GM19372 (cell line): ENCODE measurements around the gene CUX1.
"Not testable (repeated sequence)": the region's sequence is repeated elsewhere in the genome, so short reads cannot be mapped to it uniquely, and the experiment has no call there.

Experiments used
- ATAC-seq: cut with Tn5 transposase; IDR thresholded peaks from one replicate; pipeline ENCODE4 v1.9.1; 2021; ENCODE audit warnings: mild to moderate bottlenecking, low read depth, moderate library complexity; ENCODE audit not compliant: unreplicated experiment

CUX1 gene

DNA sequence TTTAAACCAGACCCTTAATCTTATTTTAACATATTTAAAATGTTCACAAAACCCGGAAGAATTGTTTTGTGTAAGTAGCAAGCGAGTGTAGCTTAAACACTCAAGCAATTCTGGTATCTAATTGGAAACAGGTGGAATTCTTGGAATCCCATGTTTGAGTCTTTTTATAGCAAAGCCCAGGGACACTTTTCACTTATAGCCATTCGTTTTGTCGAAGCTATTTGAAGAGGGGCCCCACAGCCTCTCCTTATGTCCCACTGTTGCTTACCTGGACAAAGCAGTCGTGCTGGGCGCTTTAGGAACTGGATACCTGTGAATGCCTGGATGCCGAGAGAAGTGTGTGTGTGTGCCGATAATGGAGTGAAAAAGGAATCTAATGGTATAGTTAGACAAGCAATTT is 3.3 kb downstream of the CUX1 start:
- ATAC-seq, result no peak

DNA sequence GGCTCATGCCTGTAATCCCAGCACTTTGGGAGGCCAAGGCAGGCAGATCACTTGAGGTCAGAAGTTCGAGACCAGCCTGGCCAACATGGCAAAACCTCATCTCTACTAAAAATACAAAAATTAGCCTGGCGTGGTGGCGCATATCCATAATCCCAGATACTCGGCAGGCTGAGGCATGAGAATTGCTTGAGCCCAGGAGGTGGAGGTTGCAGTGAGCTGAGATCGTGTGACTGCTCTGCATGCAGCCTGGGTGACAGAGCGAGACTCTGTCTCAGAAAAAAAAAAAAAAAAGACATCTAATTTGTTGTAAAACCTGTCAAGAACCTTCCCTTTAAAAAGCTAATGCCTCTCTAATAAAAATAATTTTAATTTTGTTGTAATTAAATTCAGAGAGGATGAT is 5.2 kb downstream of the CUX1 start:
- ATAC-seq, result not testable (repeated sequence)

DNA sequence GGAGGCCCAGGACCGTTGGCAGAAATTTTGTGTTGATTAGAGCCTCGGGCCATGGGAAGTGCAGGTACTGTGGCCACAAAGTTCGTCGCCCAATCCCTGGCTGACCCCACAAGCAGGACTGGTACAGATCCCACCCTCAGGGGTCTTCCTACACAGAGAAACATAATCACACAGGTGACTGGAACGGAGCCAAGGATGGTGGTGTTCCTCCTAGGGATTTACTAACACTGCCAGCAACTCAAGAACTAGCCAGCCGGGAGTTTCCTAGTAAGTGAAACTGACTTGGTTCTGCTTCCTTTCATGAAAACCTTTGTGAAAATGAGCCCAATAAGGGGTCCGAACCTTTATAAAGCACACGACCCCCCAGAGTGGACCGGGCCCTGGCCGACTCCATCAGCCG is 5.7 kb downstream of the CUX1 start:
- ATAC-seq, result no peak

DNA sequence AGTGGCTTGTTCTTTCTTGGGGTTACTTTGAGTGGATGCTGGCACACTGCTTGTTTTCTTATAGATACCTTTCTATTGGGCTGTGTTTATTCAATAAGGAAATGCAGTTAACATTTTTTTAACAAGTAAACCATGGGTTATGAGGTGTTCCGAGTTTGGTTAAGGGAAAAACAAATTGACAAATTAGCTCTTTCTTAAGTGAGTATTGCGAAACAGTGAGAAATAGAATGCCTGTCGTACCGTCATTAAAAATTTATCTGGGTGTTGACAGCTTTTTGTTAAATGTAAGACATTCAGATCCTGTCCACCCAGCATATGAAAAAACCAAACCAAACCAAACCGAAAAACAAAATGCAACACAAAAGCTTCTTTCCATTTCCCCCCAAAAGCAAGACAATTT is 6.2 kb downstream of the CUX1 start:
- no peak for ATAC-seq

DNA sequence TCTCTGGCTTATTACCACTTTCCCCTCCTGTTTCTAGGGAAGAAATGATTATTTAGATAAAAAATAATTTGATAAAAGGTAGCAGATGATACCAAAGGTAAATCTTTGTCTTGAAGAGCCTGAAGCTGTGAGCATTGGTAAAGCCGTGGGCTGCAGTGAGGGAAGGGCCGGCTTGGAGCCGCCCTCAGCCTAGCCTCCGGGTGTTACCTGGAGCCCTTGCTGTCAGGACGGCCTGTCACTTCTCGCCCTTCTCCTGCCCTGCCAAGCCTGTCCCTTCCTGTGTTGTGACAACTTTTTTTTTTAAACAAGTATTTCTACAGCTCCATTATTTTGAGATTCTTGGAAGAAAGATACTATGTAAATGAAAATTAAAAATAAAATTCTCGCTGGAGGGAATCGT is 7.0 kb downstream of the CUX1 start:
- ATAC-seq, result no peak

DNA sequence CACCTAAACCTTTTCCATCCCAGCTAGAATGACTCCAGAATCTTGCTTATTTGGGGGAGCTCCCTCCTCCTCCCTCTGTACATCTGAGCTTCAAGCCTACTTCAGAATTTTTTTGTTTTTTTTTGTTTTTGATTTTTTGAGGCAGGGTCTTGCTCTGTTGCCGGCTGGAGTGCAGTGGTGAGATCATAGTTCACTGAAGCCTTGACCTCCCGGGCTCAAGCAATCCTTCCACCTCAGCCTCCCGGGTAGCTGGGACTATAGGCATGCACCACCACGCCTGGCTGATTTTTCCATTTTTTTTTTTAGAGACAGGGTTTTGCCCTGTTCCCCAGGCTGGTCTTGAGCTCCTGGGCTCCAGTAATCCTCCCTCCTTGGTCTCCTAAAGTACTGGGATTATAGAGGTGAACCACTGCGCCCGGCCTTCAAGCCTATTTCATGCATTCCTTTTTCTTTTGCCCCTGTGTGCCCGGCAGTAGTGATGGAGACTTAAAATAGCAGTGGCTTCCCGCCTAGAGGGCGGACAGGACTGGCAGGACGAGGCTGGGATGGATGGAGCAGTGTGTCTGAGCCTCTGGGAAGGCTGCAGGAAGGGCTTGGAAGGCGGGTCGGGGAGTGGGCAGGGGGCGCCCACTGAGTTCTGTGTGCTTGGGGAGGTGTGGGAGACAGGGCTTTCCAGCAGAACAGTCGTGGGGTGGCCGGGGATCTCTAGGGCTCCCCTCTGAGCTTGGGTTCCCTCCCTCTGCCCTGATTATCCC is 8.8 kb downstream of the CUX1 start:
- no peak for ATAC-seq

DNA sequence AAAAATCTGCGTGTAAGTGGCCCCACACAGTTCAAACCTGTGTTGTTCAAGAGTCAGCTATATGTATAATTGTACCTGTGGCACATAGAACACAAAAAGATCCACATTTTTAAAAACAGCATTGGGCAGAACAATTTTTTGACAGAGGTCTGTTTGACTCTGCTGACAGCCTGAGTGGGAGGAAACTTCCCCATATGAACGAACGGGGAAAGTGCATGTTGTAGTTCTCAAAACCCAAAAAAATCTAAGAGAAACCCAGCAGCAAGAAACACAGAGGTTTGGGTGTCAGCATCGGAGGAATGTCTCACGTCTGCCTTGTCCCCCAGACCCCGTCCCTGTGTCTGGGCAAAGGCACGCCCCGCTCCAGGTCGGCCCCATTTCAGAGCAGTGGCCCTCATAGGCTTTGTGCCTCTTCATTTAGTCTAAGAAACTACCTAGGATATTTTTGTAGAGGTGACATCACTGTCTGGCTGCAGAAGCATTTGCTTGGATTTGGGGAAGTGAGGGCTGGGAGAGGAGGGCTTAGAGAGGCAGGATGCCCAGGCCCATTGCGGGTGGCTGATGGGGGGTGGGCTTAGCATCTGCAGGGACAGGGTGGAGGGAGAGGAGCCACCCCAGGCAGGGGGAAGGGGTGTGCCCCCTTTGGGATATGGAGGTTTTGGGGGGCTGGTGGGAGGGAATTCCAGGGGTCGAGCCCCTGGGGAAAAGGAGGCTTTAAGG is 11.0 kb downstream of the CUX1 start:
- ATAC-seq, result no peak

DNA sequence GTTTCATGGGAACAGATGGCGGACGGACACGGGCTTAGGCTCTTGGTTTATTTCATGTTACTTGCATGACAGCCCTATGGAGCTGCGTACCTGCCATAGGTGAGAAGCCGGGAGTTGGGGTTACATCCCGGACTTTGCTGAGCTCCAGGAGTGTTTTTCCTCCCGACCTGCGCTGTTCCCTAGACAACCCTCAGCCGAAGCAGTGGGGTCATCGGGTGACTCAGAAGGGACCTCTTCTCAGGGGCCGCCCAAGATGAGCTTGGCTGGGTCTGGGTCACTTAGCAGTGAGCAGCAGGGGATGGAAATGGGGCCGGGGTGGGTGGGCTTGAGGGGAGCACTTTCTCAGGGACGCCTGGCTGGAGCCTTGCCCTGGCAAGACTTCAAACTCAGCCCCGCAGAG is 11.9 kb downstream of the CUX1 start:
- ATAC-seq, result no peak

DNA sequence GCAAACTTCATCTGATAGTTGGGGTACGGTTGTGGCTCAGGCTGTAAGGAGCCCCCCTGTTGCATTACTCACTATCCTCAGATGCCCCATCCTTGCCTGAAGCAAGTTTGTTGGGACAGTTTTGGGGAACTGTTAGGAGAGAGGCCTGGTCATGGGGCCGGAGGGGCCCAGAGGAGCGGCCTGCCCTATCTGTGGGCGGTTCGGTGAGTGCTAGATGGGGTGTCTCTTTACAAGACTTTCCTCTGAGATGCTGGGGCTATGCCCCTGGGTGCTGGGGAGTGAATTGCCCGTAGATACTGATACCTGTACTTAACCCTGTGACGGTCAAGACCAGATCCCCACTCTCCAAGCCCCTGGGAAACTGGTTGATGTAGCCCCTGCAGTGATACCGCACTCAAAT is 12.4 kb downstream of the CUX1 start:
- ATAC-seq, result no peak

DNA sequence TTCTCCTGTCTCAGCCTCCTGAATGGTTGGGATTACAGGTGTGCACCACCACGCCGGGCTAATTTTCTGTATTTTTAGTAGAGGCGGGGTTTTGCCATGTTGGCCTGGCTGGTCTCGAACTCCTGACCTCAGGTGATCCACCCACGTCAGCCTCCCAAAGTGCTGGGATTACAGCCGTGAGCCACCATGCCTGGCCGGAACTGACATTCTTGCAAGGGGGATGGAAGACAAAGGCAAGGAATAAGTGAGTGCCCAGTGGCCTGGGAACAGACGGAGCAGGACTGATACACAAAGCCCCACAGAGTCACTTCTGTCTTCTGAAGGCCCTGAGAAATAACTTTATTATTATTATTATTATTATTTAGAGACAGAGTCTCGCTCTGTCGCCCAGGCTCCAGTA is 14.0 kb downstream of the CUX1 start:
- ATAC-seq, result not testable (repeated sequence)

DNA sequence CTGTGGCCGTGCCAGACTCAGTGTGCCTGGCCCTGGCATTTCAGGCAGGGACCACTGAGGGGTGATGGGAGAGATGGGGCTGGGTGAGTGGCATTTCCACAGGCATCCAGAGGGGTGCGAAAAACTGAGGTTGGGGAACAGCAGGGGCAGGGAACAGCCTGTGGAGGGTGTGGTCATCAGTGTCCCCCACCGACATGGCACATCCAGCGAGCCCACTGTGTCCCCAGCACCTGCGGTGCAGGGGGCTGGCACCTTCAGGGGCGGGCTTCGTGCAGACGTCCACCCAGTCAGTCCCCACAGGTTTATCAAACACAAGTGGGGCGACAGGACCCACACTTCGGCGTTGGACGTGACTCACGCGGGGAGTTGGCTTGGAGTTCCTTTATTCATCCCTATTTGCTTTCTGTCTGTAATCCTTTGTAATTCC is 14.8 kb downstream of the CUX1 start:
- no peak for ATAC-seq

DNA sequence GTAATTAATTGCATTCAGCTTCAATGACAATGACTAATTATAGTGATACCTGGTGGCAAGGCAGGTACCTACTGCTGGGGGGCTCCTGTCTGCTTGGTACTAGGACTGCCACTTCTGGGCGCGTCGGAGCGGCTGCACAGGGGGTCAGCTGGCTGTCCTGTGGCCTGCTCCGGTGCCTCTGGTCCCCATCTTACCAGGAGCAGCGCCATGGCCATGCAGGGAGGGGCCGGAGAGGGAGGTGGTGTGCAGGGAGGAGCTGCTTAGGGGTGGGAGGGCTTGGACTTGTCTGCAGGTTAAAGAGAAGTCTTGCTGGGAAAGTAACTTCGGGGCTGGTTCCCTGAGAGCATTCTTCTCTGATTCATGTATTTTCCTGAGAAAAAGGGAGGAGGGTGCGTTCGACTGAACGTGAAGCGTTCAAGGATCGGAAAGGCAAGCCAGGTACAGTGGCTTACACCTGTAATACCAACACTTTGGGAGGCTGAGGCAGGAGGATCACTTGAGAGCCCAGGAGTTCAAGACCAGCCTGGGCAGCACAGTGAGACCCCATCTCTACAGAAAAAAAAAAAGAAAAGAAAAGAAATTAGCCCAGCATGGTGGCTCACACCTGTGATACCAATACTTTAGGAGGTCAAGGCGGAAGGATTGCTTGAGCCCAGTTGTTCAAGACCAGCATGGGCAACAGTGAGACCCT is 15.4 kb downstream of the CUX1 start:
- ATAC-seq, result no peak

DNA sequence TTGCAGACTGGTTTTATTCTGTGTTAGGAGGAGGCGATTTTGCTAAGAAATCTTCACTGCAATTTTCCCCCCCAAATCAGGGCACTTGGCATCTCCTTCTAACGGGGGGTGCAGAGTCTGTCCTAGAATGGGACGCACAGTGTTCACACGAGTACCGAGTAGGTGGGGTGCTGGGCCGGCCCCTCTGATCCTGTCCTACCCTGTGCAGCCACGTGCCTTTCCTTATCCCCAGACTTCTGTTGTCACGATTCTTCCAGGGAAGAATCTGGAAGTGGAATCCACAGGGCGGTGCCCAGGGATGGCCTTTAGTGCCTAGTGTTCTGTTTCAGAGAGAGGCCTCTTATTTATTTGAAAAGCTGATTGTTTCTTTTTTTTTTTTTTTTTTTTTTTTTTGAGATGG is 16.4 kb downstream of the CUX1 start:
- ATAC-seq, result no peak

DNA sequence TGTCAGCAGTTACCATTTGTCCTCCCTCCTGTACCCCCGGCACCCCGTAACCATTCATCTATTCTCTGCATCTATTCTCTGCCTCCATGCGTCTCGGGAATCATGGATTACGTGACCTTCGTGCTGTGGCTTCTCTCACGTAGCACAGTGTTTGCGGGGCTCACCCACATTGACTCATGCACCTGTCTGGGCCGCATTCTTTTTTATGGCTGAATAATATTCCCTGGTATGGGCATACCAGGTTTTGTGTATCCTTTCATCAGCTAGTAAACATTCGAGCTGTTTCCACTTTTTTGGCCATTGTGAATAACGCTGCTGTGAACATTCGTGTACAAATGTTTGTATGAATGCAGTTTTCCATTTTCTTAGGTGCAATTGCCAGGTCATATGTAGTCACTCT is 17.7 kb downstream of the CUX1 start:
- ATAC-seq, result no peak

DNA sequence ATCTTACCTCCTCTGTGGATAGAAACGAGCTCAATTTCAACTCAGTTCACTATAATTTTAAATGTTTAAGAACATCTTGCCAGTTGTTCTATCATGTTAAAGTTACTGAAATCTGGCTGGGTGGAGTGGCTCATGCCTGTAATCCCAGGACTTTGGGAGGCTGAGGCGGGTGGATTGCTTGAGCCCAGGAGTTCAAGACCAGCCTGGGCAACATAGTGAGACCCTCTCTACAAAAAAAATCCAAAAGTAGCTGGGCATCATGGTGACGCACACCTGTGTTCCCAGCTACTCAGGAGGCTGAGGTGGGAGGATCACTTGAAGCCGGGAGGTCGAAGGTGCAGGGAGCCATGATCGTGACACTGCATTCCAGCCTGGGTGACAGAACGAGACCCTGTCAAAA is 20.0 kb downstream of the CUX1 start:
- ATAC-seq, result not testable (repeated sequence)

DNA sequence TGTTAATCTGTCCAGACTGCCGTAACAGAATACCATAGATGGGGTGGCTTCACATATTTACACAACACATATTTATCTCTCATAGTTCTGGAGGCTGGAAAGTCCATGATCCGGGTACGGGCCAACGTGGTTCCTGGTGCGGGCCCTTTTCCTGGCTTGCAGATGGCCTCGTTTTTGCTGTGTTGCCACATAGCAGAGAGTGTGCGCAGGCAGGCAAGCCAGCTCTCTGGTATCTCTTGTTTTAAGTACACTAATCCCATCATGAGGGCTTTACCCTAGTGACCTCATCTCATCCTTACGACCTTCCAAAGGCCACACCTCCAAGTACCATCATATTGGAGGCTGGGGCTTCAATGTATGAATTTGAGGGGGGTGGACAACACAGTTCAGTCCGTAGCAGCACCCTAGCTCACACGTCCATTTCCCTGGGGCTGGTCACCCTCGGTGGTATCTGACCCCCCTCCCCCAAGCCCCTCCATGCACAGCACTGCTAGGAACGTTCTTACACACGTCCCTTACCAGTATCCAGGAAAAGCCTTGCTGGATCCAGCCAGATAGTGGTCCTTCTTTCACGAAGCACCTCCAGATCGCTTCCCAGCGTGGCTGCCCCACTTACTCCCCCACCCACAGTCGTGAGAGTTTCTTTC is 21.5 kb downstream of the CUX1 start:
- ATAC-seq, result no peak

DNA sequence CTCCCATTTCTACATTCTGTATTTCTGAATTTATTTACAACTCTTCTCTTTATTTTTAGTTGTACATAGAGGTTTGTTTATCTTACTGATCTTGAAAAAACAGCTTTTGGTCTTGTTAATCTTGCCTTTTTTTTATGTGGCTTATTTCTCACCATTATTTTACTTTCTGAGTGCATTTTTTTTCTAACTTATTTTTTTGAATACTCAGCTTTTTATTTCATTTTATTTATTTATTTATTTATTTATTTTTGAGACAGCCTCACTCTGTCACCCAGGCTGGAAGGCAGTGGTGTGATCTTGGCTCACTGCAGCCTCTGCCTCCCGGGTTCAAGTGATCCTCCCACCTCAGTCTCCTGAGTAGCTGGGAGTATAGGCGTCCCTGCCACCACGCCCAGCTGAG is 23.9 kb downstream of the CUX1 start:
- ATAC-seq, result no peak

DNA sequence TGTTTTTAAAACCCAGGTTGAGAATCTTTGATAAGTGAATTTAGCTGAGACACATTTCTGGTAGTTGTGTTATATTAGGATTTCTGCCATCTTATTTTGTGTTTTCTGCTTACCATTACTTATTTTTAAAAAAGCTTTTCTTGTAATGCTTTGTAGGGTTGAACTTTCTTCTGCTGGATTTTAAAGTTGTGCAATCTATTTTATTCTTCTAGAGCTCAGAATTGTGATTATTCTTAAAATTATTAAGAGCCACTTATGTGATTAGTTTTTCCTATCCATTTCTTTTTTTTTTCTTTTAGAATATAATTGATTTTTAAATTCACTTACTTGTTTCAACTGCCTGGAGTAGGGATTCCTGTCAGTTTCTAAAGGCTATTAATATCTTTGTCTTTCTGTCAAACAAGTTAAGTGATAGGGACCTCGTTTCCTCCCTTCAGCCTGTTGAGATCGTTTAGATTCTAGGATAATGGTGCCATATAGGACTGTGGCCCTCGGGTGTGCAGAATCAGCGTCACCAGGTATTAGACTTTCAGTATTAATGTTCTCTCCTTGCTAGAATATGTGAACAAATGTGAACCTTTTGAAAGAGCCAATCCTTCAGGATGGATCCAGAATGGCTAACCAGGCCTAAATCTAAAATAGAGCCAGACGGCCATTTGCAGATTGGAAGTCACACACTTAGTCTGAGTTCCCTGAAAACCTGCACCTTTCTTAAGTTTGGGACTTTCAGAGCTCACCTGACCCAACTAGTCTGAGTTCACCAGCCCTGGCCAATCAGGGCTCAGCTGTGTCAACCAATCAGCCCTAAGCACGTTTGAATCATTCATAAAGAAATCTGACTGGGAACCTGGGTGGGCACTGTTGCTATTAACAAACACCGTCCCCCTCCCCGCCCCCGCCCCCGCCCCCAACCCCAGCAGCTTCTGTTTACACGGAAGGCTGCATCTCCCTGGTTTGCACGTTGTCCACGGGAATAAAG is 26.2 kb downstream of the CUX1 start:
- no peak for ATAC-seq

DNA sequence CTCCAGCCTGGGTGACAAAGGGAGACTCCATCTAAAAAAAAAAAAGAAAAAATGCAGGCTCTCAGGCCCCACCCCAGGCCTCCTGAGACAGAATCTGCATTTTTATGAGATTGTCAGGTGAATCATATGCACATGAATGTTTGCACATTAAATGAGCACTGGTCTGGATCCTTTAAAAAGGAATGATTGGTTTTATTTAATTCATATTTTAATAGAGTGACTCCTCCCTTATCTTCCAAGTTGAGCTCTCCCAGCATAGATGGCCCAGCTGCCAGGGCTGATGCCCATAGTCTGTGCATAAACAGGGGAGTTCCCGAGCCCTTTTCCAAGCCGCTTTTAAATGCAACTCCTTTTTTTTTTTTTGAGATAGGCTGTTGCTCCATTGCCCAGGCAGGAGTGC is 28.5 kb downstream of the CUX1 start:
- no peak for ATAC-seq
